Neural cell (in vitro differentiated cells): ENCODE measurements around the gene CGRRF1.

Experiments used
- CTCF ChIP-seq: fragments of 450-650 bp; IDR thresholded peaks from 2 replicates; pipeline ENCODE4 v1.5.1; 2014; ENCODE audit warnings: antibody characterized with exemption, mild to moderate bottlenecking, moderate library complexity; ENCODE audit not compliant: poor library complexity, severe bottlenecking
- SMC3 ChIP-seq: fragments of 450-650 bp; conservative IDR thresholded peaks from 2 replicates; pipeline ENCODE4 v1.6.1; 2014; ENCODE audit warnings: antibody characterized with exemption, mild to moderate bottlenecking, moderate library complexity; ENCODE audit not compliant: poor library complexity
- TF ChIP-seq, protein P1 (sequence below): IDR thresholded peaks from 2 replicates; pipeline ENCODE4 v1.6.1; 2012; ENCODE audit warnings: borderline replicate concordance

- no peak for TF ChIP-seq CTCF
- TF ChIP-seq SMC3 = no peak
- TF ChIP-seq, protein P1, sequence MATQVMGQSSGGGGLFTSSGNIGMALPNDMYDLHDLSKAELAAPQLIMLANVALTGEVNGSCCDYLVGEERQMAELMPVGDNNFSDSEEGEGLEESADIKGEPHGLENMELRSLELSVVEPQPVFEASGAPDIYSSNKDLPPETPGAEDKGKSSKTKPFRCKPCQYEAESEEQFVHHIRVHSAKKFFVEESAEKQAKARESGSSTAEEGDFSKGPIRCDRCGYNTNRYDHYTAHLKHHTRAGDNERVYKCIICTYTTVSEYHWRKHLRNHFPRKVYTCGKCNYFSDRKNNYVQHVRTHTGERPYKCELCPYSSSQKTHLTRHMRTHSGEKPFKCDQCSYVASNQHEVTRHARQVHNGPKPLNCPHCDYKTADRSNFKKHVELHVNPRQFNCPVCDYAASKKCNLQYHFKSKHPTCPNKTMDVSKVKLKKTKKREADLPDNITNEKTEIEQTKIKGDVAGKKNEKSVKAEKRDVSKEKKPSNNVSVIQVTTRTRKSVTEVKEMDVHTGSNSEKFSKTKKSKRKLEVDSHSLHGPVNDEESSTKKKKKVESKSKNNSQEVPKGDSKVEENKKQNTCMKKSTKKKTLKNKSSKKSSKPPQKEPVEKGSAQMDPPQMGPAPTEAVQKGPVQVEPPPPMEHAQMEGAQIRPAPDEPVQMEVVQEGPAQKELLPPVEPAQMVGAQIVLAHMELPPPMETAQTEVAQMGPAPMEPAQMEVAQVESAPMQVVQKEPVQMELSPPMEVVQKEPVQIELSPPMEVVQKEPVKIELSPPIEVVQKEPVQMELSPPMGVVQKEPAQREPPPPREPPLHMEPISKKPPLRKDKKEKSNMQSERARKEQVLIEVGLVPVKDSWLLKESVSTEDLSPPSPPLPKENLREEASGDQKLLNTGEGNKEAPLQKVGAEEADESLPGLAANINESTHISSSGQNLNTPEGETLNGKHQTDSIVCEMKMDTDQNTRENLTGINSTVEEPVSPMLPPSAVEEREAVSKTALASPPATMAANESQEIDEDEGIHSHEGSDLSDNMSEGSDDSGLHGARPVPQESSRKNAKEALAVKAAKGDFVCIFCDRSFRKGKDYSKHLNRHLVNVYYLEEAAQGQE = no peak
Measured at GRCh38 chr14:54493293-54493692, 16.4 kb upstream of the CGRRF1 start.
